Right lobe of liver (tissue), 4 donors: ENCODE data around the gene CABS1.

Experiments
- CTCF ChIP-seq, 4 donors: fragments of 200-600 bp in 3 of 4; fragments of 450-650 bp in 1 of 4; IDR thresholded peaks; one replicate each; pipeline versions ENCODE4 v1.5.1 to v1.8.0; 2016 to 2022; ENCODE audit warnings: antibody characterized with exemption in 4 of 4, mild to moderate bottlenecking in 2 of 4
- POLR2A ChIP-seq: fragments of 450-650 bp; IDR thresholded peaks from one replicate; pipeline ENCODE4 v1.6.1; 2017; ENCODE audit warnings: antibody characterized with exemption, mild to moderate bottlenecking
- donor health status: DM: no; HTN: no; CAD: no.
- donor health status: DM: no; HTN: no; CAD: no.
- donor health status: DM: no; HTN: yes; CAD: no.

- no peak for TF ChIP-seq CTCF (IDR thresholded peaks at IDR 0.05)
- TF ChIP-seq POLR2A = no peak
Measured at GRCh38 chr4:70303090-70303489, 31.7 kb upstream of the CABS1 start.
